Hepatocyte (in vitro differentiated cells): ENCODE results near the gene DDX6. TPM values are rescaled to one million over a fixed set of nuclear protein-coding genes. Genes with fewer than 3 reads are reported as not detected.

ENCODE experiments used
- DNase-seq: peaks from one replicate; pipeline ENCODE4 v3.0.0-alpha.2; 2016; ENCODE audit warnings: low spot score
- H2AFZ ChIP-seq: fragments of 200-600 bp; sonication (generic); 2 replicates; pipeline ENCODE4 v1.6.0; 2016; ENCODE audit warnings: antibody characterized with exemption, mild to moderate bottlenecking
- H3K27ac ChIP-seq: fragments of 200-600 bp; sonication (generic); 2 replicates; pipeline ENCODE4 v1.5.1; 2016; ENCODE audit warnings: mild to moderate bottlenecking
- H3K27me3 ChIP-seq: fragments of 200-600 bp; sonication (generic); 2 replicates; pipeline ENCODE4 v1.6.1; 2016
- H3K36me3 ChIP-seq: fragments of 200-600 bp; sonication (generic); replicated peaks from 2 replicates; pipeline ENCODE4 v1.5.1; 2016; ENCODE audit warnings: low read depth; ENCODE audit not compliant: insufficient read depth
- H3K4me1 ChIP-seq: fragments of 200-600 bp; sonication (generic); 2 replicates; pipeline ENCODE4 v1.5.1; 2016; ENCODE audit warnings: mild to moderate bottlenecking, moderate library complexity; ENCODE audit not compliant: insufficient read depth
- H3K4me2 ChIP-seq: fragments of 200-600 bp; sonication (generic); 2 replicates; pipeline ENCODE4 v1.6.0; 2016
- H3K4me3 ChIP-seq: fragments of 200-600 bp; sonication (generic); 2 replicates; pipeline ENCODE4 v1.5.1; 2016; ENCODE audit warnings: mild to moderate bottlenecking
- H3K79me2 ChIP-seq: fragments of 200-600 bp; sonication (generic); 2 replicates; pipeline ENCODE4 v1.6.0; 2017; ENCODE audit warnings: mild to moderate bottlenecking
- H3K9me2 ChIP-seq: fragments of 200-600 bp; sonication (generic); replicated peaks from 2 replicates; pipeline ENCODE4 v1.6.0; 2017; ENCODE audit warnings: mild to moderate bottlenecking; ENCODE audit not compliant: insufficient read depth
- H3K9me3 ChIP-seq: fragments of 200-600 bp; sonication (generic); 2 replicates; pipeline ENCODE4 v1.5.1; 2016; ENCODE audit warnings: low read depth, mild to moderate bottlenecking
- H4K20me1 ChIP-seq: fragments of 200-600 bp; sonication (generic); 2 replicates; pipeline ENCODE4 v1.6.0; 2016; ENCODE audit warnings: mild to moderate bottlenecking; ENCODE audit not compliant: insufficient read depth, poor library complexity, severe bottlenecking
- EZH2 ChIP-seq: fragments of 200-600 bp; sonication (generic); IDR thresholded peaks from 2 replicates; pipeline ENCODE4 v1.6.1; 2016; ENCODE audit warnings: antibody characterized with exemption, mild to moderate bottlenecking, borderline replicate concordance
- EZH2phosphoT487 ChIP-seq: fragments of 200-600 bp; sonication (generic); IDR thresholded peaks from one replicate; pipeline ENCODE4 v1.6.1; 2018; ENCODE audit warnings: antibody characterized with exemption, mild to moderate bottlenecking, low read depth, moderate library complexity; ENCODE audit not compliant: unreplicated experiment, severe bottlenecking
- WGBS: methylation state at CpG from one replicate; pipeline ENCODE4 v1.1.6; 2016; ENCODE audit warnings: low lambda C conversion rate; ENCODE audit errors: missing lambda C conversion rate; 5-methylcytosine and 5-hydroxymethylcytosine counted together
- polyA plus RNA-seq: library from polyadenylated mRNA; unstranded; fragments of >200 nt; fragmentation: Nextera tagmentation; extraction: Ambion mirVana; gene quantifications from 2 replicates; pipeline ENCODE4 v1.2.1, GENCODE V29; 2016
- total RNA-seq: library from RNA; depleted of rRNA; stranded (reverse); fragments of >200 nt; gene quantifications from 2 replicates; pipeline ENCODE4 v1.2.3, GENCODE V29; 2014
- TF ChIP-seq, protein P1 (sequence below): fragments of 200-600 bp; sonication (generic); IDR thresholded peaks from 2 replicates; pipeline ENCODE4 v1.5.1; 2016; ENCODE audit warnings: antibody characterized with exemption, mild to moderate bottlenecking; ENCODE audit not compliant: poor library complexity

The DDX6 gene
- total and polyA plus RNA-seq, 2 experiments from 2014 or later: 16.4 to 122 TPM

DNA sequence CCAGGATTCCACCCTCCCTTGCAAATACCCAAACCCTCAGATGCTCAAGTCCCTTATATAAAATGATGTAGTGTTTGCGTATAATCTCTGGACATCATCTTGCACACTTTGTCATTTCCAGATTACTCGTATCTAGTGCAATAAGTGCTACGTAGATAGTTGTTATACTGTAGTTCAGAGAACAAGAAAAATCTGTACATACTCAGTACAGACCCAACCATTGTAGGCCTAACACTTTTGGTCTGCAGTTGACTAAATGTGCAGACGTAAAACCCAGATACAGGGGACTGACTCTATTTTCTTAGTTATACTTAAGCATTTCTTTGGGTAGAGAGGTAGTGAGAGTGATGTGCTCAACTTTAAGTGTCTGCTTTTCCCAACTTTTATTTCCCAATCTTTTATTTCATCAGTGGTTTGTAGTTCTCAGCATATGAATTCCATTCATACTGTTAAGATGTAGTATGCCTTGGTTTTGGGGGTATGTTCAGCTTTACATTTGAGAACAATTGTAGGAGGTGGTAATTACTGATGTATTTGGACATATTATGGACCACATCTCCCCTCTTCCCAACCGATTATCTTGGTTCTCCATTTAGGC lies 43.9 kb downstream of the DDX6 start:
- Histone ChIP-seq H3K27me3 (no peaks in the 10 kb centered on the region), H3K9me2 (no peaks in the 10 kb centered on the region), H3K4me1 (no peaks in the 10 kb centered on the region), H3K9me3 (no peaks in the 10 kb centered on the region), H3K79me2 (no peaks in the 10 kb centered on the region), H4K20me1 (peaks cover 6% of the 10 kb centered on the region), H2AFZ (no peak overlapping the region), H3K36me3 (no peaks in the 10 kb centered on the region), H3K27ac (peak overlapping the region; percentile 16), H3K4me3 (no peak overlapping the region), H3K4me2 (no peak overlapping the region)
- TF ChIP-seq EZH2phosphoT487: no peak
- TF ChIP-seq, protein P1, sequence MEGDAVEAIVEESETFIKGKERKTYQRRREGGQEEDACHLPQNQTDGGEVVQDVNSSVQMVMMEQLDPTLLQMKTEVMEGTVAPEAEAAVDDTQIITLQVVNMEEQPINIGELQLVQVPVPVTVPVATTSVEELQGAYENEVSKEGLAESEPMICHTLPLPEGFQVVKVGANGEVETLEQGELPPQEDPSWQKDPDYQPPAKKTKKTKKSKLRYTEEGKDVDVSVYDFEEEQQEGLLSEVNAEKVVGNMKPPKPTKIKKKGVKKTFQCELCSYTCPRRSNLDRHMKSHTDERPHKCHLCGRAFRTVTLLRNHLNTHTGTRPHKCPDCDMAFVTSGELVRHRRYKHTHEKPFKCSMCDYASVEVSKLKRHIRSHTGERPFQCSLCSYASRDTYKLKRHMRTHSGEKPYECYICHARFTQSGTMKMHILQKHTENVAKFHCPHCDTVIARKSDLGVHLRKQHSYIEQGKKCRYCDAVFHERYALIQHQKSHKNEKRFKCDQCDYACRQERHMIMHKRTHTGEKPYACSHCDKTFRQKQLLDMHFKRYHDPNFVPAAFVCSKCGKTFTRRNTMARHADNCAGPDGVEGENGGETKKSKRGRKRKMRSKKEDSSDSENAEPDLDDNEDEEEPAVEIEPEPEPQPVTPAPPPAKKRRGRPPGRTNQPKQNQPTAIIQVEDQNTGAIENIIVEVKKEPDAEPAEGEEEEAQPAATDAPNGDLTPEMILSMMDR: no peak
- TF ChIP-seq EZH2: no peak
- WGBS: 81% methylated on average over 5 of the region's 5 CpGs
- no peak for DNase-seq

DNA sequence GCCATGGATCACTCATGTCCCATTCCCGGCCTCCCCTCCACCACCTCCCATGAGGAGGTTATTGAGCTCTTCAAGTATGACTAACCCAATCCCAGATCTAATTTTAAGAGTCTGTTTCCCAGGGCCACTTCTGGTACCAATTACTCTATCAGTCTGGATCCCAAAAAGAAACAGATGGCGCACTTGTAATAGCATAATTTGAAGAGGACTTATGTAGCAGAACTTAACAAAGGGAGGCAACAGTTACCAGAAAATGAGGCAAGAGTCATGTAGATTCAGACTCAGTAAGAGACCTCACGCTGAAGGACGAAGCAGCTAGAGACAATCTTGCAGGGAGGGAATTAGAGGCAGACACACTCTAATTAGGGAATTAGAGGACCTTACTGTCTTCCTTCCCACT lies 46.9 kb downstream of the DDX6 start:
- H4K20me1 ChIP-seq: no peaks in the 10 kb centered on the region
- no peak overlapping the region for H3K27ac ChIP-seq
- H3K9me3 ChIP-seq: no peaks in the 10 kb centered on the region
- no peaks in the 10 kb centered on the region for H3K36me3 ChIP-seq
- no peaks in the 10 kb centered on the region for H3K4me1 ChIP-seq
- H3K4me2 ChIP-seq: no peak overlapping the region
- DNase-seq: no peak
- no peak overlapping the region for H3K4me3 ChIP-seq
- TF ChIP-seq, protein P1: no peak
- TF ChIP-seq EZH2phosphoT487 (no peak), EZH2 (no peak)
- 87% methylated on average over 4 of the region's 4 CpGs for WGBS
- H3K9me2 ChIP-seq: no peaks in the 10 kb centered on the region
- H2AFZ ChIP-seq: no peak overlapping the region
- no peaks in the 10 kb centered on the region for H3K79me2 ChIP-seq
- H3K27me3 ChIP-seq: no peaks in the 10 kb centered on the region

DNA sequence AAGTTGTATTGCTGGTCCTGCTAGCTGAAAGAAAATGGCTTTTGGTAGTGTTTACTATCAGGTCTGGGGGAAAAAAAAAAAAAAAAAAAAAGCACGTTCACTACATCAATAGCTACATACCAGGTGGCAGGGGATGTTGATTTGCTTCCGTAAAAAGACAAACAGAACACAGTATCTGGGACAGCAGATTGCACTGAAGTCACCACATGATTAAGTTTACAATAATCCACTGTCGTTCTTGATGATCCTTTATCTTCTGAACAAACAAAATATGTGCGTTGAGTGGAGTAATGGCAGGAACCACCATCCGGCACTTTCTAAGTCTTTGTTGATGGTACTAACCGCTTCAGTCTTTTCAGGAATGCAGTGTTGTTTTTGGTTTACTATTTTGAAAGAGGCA lies 48.7 kb downstream of the DDX6 start:
- no peak for DNase-seq

More for the DNA sequence above, 48.7 kb downstream of the DDX6 start:
- H4K20me1 ChIP-seq: no peaks in the 10 kb centered on the region
- H3K27me3 ChIP-seq: no peaks in the 10 kb centered on the region
- H3K27ac ChIP-seq: no peak overlapping the region
- no peak overlapping the region for H3K4me3 ChIP-seq
- TF ChIP-seq EZH2: no peak
- TF ChIP-seq EZH2phosphoT487: no peak
- TF ChIP-seq, protein P1: no peak
- no peaks in the 10 kb centered on the region for H3K9me2 ChIP-seq
- no peaks in the 10 kb centered on the region for H3K4me1 ChIP-seq
- no peak overlapping the region for H3K4me2 ChIP-seq
- no peaks in the 10 kb centered on the region for H3K79me2 ChIP-seq
- no peaks in the 10 kb centered on the region for H3K36me3 ChIP-seq
- 52% methylated on average over 6 of the region's 6 CpGs for WGBS
- no peaks in the 10 kb centered on the region for H3K9me3 ChIP-seq
- no peak overlapping the region for H2AFZ ChIP-seq
